ENCODE data around the gene FZD1.

The FZD1 gene

DNA sequence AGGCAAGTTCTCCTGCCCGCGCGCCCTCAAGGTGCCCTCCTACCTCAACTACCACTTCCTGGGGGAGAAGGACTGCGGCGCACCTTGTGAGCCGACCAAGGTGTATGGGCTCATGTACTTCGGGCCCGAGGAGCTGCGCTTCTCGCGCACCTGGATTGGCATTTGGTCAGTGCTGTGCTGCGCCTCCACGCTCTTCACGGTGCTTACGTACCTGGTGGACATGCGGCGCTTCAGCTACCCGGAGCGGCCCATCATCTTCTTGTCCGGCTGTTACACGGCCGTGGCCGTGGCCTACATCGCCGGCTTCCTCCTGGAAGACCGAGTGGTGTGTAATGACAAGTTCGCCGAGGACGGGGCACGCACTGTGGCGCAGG lies 1.4 kb downstream of the FZD1 start:
- DNase-seq = no peak

- no peak for DNase-seq
Measured at GRCh38 chr7:91266067-91266688, 1.9 kb downstream of the FZD1 start.

DNA sequence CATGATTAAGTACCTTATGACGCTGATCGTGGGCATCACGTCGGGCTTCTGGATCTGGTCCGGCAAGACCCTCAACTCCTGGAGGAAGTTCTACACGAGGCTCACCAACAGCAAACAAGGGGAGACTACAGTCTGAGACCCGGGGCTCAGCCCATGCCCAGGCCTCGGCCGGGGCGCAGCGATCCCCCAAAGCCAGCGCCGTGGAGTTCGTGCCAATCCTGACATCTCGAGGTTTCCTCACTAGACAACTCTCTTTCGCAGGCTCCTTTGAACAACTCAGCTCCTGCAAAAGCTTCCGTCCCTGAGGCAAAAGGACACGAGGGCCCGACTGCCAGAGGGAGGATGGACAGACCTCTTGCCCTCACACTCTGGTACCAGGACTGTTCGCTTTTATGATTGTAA lies 2.5 kb downstream of the FZD1 start:
- no peak for DNase-seq

GRCh38 chr7:91267171-91267955 lies 3.1 kb downstream of the FZD1 start:
- no peak for DNase-seq

DNA sequence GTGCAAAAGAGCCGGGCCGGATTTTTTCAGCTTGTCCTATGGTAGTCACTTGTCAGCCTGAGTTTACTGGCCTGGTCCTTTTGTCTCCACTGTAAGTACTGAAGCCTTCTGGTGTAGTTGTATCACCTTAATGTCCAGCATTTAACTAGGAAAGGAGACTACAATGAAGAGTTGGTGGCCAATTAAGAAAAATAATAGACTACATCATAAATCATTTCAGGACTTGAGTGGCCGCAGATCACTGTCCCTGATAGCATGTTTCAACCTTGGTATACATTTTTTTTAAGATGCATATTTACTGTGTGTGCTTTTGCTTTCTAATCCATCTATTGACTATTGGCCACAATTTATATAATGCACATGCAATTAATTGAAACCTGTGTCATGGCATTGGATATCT lies 6.1 kb downstream of the FZD1 start:
- DNase-seq = no peak

DNA sequence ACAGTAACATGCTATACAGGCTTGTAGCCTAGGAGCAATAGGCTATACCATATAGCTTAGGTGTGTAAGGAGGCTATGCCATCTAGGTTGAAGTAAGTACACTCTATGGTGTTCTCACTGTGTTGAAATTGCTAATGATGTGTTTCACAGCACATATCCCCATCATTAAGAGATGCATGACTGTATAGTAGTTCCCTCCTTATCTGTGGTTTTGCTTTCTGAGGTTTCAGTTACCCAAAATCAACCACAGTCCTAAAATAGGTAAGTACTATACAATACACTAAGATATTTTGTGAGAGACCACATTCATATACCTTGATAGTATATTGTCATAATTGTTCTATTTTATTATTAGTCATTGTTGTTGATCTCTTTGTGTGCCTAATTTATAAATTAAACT lies 12.7 kb downstream of the FZD1 start:
- no peak for DNase-seq

GRCh38 chr7:91280185-91280584 lies 16.0 kb downstream of the FZD1 start:
- no peak for DNase-seq

GRCh38 chr7:91280604-91281003 lies 16.4 kb downstream of the FZD1 start:
- DNase-seq = no peak

GRCh38 chr7:91285696-91286355 lies 21.6 kb downstream of the FZD1 start:
- no peak for DNase-seq

DNA sequence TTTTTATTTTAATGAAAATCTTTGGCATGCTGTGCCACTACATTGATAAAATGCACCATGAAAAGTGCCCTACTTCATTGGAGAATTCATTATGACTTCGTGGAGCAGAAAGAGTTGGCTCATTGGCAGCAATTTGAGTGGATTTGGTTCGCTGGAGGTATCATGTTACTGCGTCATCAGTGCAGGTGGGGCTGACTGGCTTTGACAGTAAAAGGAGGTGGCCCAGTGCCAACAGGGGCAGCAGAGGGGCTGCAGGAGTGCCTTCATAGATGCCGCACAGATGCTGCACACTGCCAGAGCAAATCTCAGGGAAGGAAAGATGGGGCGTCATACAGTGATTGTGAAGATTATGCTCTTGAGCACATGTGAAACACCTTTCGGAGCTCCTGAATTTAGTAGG lies 22.2 kb downstream of the FZD1 start:
- no peak for DNase-seq

- DNase-seq = peak; percentile 9
Measured at GRCh38 chr7:91287371-91288084, 23.3 kb downstream of the FZD1 start.

DNA sequence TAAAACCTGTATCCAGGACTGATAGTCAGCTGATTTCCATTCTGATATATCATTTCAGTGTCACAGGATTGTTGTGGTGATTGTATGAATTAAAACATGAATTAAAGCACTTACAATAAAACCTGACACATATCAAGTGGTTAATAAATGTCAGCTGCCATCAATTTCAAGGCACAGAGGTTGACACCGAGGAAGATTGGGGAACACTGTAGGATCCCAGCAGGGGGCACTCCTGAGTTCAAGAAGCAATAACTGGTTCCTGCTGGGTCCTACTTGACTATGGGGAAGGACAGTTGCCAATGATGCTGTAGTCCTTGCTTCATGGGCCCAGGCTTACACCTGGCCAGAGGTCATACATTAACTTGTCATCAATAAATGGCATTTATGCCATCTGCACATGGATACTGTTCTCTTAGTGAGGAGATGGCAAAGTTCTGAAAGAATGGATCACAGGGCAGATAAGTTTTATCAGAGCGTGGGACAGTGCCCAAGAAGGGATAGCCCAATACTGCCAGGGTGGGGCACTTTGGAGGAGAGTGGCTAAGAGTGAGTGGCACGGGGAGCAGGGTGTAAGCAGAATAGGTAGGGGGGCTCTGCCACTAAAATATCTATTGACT lies 24.1 kb downstream of the FZD1 start:
- no peak for DNase-seq

DNA sequence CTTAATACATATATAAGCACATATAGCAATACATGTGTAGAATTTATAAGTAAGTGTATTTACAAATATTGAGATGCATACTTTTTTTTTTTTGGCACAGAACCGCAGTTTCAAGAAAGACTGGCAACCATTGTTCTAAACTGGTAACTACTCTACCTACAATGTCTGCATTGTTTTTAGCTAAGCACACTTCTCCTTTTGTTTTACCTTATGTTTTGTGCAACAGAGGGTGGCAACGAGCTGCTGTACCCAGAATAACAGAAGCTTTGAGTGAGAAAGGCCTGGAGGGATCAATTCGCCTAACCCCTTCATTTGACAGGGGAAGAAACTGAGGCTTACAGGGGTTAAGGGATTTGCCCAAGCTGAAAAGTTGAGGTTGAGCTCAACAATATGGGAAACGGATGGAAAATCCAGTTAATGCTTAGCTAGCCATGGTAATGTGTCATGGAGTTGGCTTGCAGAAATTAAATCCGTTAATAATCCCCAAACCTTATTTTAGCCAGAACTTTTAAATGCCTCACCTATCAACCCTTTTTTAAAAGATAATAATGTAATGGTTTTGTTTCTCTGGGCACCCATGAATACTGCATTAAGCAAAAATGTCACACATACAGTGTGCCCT lies 25.5 kb downstream of the FZD1 start:
- peak; percentile 25 for DNase-seq

DNA sequence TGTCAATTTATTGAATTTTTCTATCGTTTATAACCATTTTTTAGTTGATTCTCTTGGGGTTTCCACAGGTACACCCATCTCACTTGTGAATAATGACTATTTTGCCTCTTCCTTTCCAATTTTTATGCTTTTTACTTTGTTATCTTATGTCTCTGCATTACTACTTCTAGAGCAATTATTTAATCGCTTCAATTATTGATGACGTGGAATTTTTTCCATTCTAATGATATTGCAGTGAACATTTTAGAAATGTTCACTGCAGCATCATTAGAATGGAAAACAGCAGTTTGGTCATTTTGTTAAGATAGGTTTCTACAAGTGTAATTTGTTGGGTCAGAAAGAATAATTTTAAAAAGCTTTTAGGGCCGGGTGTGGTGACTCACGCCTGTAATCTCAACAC lies 27.1 kb downstream of the FZD1 start:
- DNase-seq = no peak

DNA sequence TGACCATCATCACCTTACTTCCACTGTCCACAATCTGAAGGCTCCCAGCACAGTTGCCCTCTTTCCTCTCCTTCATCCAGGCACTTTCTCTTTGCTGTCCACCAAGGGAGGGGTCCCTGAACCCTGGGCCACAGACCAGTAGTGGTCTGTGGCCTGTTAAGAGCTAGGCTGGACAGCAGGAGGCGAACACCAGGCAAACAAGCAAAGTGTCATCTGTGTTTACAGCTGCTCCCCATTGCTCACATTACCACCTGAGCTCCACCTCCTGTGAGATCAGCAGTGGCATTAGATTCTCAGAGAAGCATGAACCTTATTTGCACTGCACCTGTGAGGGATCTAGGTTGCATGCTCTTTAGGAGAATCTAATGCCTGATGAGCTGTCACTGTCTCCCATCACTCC lies 27.7 kb downstream of the FZD1 start:
- no peak for DNase-seq

DNA sequence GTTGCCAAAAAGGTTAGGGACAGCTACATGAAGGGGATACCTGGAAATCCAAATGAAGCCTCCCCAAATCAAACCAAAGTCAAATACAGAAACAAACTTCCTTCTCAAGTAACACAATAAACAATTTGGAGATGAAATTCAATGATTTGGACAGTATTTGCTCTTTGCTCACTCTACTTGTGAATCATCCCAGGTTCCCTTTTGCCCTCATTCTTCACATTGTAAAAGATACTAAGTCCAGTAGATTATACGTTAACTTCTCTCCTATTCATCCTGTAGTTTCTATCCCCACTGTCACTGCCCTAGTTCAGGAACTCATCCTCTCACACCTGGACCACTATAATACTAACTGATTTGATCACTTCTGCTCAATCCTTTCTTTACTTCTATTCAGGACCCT lies 28.3 kb downstream of the FZD1 start:
- DNase-seq = no peak

- DNase-seq = no peak
Measured at GRCh38 chr7:91293136-91293535, 28.9 kb downstream of the FZD1 start.

- DNase-seq = no peak
Measured at GRCh38 chr7:91293840-91294239, 29.6 kb downstream of the FZD1 start.

DNA sequence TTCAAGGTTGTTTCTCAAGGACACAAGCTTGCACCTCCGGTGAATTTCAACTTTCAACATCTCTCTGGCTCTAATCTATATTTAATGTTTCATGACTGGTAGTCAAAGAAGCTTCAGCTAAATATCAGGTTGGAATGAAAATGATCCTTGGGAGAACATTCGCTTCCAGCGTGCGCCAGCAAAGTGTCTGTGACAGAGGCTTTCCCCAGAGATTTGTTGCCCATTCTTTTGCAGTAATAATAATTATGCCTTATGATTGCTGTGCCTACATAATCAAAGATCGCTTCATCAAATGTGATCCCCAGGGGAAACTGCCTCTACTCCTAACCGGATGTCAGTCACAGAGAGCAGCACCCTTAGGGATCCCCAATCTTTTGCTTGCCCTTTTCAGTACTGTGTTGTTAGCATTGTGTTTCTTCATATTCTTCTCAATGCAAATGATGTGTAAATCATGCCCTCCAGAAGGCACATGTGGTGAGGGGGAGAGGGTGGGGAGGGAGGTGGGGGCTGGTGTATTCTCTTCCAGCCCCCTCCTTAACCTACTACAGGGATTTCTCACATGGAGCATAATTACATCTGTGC lies 30.5 kb downstream of the FZD1 start:
- no peak for DNase-seq

- no peak for DNase-seq
Measured at GRCh38 chr7:91295576-91295975, 31.3 kb downstream of the FZD1 start.

DNA sequence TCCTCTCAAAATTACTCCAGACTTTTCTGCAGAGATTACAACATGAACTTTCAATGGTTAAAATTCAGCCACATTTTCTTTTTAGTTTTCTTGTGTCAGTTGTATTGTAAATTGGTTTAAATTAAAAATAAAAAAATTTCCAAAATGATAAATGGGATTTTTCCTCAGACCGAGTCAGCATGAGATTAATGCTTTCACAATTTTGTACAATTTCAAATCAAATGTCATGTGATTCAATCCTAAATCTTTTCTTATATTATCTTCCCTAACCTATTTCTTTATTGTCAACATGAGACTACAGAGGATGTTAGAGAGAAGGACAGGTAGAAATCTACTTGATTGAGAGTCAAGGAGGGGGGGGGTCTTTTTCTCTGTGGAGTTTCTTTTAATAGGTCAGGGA lies 33.7 kb downstream of the FZD1 start:
- DNase-seq = no peak
